Panc1 (cell line): Measurements from ENCODE around the gene DIPK1B. TPM values are rescaled to one million over a fixed set of nuclear protein-coding genes. Genes with fewer than 3 reads are reported as not detected.

Source experiments
- ATAC-seq: fragments of 200-7000 bp; cut with Tn5 transposase; 2 replicates; pipeline ENCODE4 v1.9.1; 2020; ENCODE audit warnings: mild to moderate bottlenecking, moderate library complexity
- BruUV-seq: library from RNA; stranded (reverse); fragments of 400-500 nt; replicated peaks from 2 replicates; lab custom pipeline; 2021; lab: Mats Ljungman, UMichigan
- CTCF ChIA-PET: fragments of 300-600 bp; sonication (Branson Sonifier 250); formaldehyde crosslinking; loops from one replicate; lab custom pipeline; 2022; ENCODE audit warnings: antibody characterized with exemption; lab: Charles Lee
- POLR2A ChIA-PET: fragments of 300-600 bp; sonication (Branson Sonifier 250); formaldehyde crosslinking; loops from one replicate; lab custom pipeline; 2022; ENCODE audit warnings: antibody characterized with exemption; lab: Charles Lee
- DNase-seq: peaks from one replicate; pipeline ENCODE4 v3.0.0-alpha.2; 2010; ENCODE audit warnings: low read depth, low spot score
- H3K27ac ChIP-seq: 2 replicates; pipeline ENCODE4 v1.5.1; 2011; ENCODE audit warnings: mild to moderate bottlenecking, low read length, inconsistent platforms
- H3K27me3 ChIP-seq: fragments of 200-500 bp; sonication (Bioruptor generic); 2 replicates; pipeline ENCODE4 v1.6.0; 2014; ENCODE audit warnings: low read length, inconsistent platforms; ENCODE audit not compliant: control insufficient read depth, insufficient read depth
- H3K36me3 ChIP-seq: fragments of 200-500 bp; sonication (Bioruptor generic); 2 replicates; pipeline ENCODE4 v1.5.1; 2014; ENCODE audit warnings: inconsistent platforms, mild to moderate bottlenecking, low read length, moderate library complexity; ENCODE audit not compliant: control insufficient read depth, insufficient read depth
- H3K4me1 ChIP-seq: 2 replicates; pipeline ENCODE4 v1.5.1; 2011; ENCODE audit warnings: inconsistent platforms, mild to moderate bottlenecking, low read length, moderate library complexity; ENCODE audit not compliant: control insufficient read depth, insufficient read depth
- H3K4me3 ChIP-seq, 2 experiments: 2 replicates each; pipeline ENCODE4 v1.5.1; 2011 to 2012; ENCODE audit warnings: low read depth in 2 of 2, low read length in 2 of 2, mild to moderate bottlenecking in 2 of 2, inconsistent platforms in 1 of 2, moderate library complexity in 1 of 2
- H3K9me3 ChIP-seq: fragments of 200-500 bp; sonication (Bioruptor generic); 2 replicates; pipeline ENCODE4 v1.5.1; 2014; ENCODE audit warnings: low read depth, mild to moderate bottlenecking, inconsistent platforms, low read length, moderate library complexity; ENCODE audit not compliant: control insufficient read depth, insufficient read depth
- POLR2AphosphoS5 ChIP-seq: IDR thresholded peaks from 2 replicates; pipeline ENCODE4 v1.6.1; 2012; ENCODE audit warnings: mild to moderate bottlenecking, low read depth, low read length, moderate library complexity
- REST ChIP-seq, 2 experiments: IDR thresholded peaks; 2 replicates each; pipeline ENCODE4 v1.6.1; 2011 to 2012; ENCODE audit warnings: low read depth in 2 of 2, control low read depth in 1 of 2, low read length in 1 of 2, mild to moderate bottlenecking in 1 of 2, moderate library complexity in 1 of 2; ENCODE audit not compliant: insufficient read depth in 1 of 2
- SIN3A ChIP-seq: IDR thresholded peaks from 2 replicates; pipeline ENCODE4 v1.6.1; 2012; ENCODE audit warnings: low read depth, mild to moderate bottlenecking, low read length, moderate library complexity, borderline replicate concordance; ENCODE audit not compliant: insufficient read depth
- TCF7L2 ChIP-seq: IDR thresholded peaks from 2 replicates; pipeline ENCODE4 v1.6.1; 2011; ENCODE audit warnings: mild to moderate bottlenecking, low read depth, low read length, inconsistent platforms
- in situ Hi-C: cut with HindIII; loops from 2 replicates; pipeline ENCODE4 v1.10.0; 2016; ENCODE audit warnings: low sequenced_read_pairs, low pct_unique_long_range_greater_than_20kb
- intact Hi-C: fragments of 100-400 bp; cut with micrococcal nuclease; formaldehyde crosslinking; loops from one replicate; pipeline ENCODE4 v1.10.0; 2022; ENCODE audit not compliant: unreplicated experiment
- total RNA-seq: library from RNA; stranded (reverse); gene quantifications from one replicate; pipeline ENCODE4 v1.2.1, GENCODE V29; 2021; ENCODE audit not compliant: unreplicated experiment
- TF ChIP-seq, protein P1 (sequence below): fragments of 450-650 bp; IDR thresholded peaks from 2 replicates; pipeline ENCODE4 v1.5.1; 2017; ENCODE audit warnings: mild to moderate bottlenecking

The DIPK1B gene
- total RNA-seq, 1 experiment from 2014 or later = 10.6 TPM

GRCh38 chr9:136757751-136758140 lies 45.4 kb downstream of the DIPK1B start:
- ATAC-seq (no peak), DNase-seq (no peak)
- intact Hi-C loops = no loop called here
- POLR2A ChIA-PET = no interaction called here
- Histone ChIP-seq H3K9me3 (no peaks in the 10 kb centered on the region), H3K4me1 (peaks cover 3% of the 10 kb centered on the region; the same call in 1 of the 2 replicates), H3K36me3 (no peaks in the 10 kb centered on the region), H3K27ac (no peak overlapping the region), H3K27me3 (no peaks in the 10 kb centered on the region), H3K4me3 (no peak overlapping the region)
- in situ Hi-C loops = no loop called here
- no TSS peak for BruUV-seq
- TF ChIP-seq TCF7L2 (no peak), POLR2AphosphoS5 (no peak), REST (IDR thresholded peaks at IDR 0.05; ENCODE audit: insufficient read depth in 1 of 2, low read depth in 2 of 2, low read length in 1 of 2) (no peak), SIN3A (no peak)
- TF ChIP-seq, protein P1, sequence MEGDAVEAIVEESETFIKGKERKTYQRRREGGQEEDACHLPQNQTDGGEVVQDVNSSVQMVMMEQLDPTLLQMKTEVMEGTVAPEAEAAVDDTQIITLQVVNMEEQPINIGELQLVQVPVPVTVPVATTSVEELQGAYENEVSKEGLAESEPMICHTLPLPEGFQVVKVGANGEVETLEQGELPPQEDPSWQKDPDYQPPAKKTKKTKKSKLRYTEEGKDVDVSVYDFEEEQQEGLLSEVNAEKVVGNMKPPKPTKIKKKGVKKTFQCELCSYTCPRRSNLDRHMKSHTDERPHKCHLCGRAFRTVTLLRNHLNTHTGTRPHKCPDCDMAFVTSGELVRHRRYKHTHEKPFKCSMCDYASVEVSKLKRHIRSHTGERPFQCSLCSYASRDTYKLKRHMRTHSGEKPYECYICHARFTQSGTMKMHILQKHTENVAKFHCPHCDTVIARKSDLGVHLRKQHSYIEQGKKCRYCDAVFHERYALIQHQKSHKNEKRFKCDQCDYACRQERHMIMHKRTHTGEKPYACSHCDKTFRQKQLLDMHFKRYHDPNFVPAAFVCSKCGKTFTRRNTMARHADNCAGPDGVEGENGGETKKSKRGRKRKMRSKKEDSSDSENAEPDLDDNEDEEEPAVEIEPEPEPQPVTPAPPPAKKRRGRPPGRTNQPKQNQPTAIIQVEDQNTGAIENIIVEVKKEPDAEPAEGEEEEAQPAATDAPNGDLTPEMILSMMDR = no peak
- CTCF ChIA-PET = interaction anchor here (0.6 to 0.9 kb wide), 3 partner anchors 9 to 38 kb away, joined by 3 to 6 read pairs (median 4); no protein-coding TSS in a partner anchor

DNA sequence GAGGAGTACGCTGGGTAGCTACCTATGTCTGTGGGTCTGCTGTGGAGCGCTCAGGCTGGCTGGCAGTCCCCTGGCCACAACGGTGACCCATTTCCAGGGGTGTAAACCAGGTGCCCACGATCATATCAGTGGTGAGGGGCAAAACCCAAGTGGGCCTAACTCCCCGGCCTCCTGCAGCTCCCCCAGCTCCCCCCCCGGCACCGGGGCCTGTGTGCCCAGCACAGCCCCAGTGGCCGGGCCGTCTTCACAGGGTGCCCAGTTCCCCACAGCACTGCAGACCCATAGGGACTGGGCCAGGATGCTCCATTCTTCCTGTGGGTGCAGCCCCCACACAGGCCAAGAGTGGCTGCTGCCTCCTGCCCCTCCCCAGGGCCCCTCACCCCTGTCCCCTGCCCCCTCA lies 46.6 kb downstream of the DIPK1B start:
- Histone ChIP-seq H3K4me3 (no peak overlapping the region), H3K4me1 (peaks cover 3% of the 10 kb centered on the region; the same call in 1 of the 2 replicates), H3K36me3 (no peaks in the 10 kb centered on the region), H3K27me3 (no peaks in the 10 kb centered on the region), H3K9me3 (no peaks in the 10 kb centered on the region), H3K27ac (no peak overlapping the region)
- intact Hi-C loops (no loop called here), in situ Hi-C loops (no loop called here)
- ChIA-PET CTCF (no interaction called here), POLR2A (no interaction called here)
- no peak for ATAC-seq
- no peak for DNase-seq
- TF ChIP-seq POLR2AphosphoS5 (no peak), REST (IDR thresholded peaks at IDR 0.05; ENCODE audit: insufficient read depth in 1 of 2, low read depth in 2 of 2, low read length in 1 of 2) (no peak), SIN3A (no peak), TCF7L2 (no peak)
- TF ChIP-seq, protein P1 = no peak
- BruUV-seq = no TSS peak
